SK-N-SH treated with all-trans-retinoic acid at 6 μM for 48 hours (cell line): ENCODE measurements around the gene CARD10.

Experiments
- ARNTL ChIP-seq: fragments of 450-650 bp; formaldehyde crosslinking; IDR thresholded peaks from 2 replicates; pipeline ENCODE4 v1.5.0; 2020; ENCODE audit warnings: low read depth, mild to moderate bottlenecking, moderate library complexity, borderline replicate concordance
- GLIS3 ChIP-seq: fragments of 250-450 bp; sonication (Bioruptor Pico); IDR thresholded peaks from 2 replicates; pipeline ENCODE4 v1.5.0; 2020; ENCODE audit warnings: mild to moderate bottlenecking, moderate library complexity
- ISL1 ChIP-seq: fragments of 250-450 bp; sonication (Bioruptor Pico); IDR thresholded peaks from 2 replicates; pipeline ENCODE4 v2.1.2; 2022; ENCODE audit warnings: mild to moderate bottlenecking, moderate library complexity
- OSR1 ChIP-seq: fragments of 250-450 bp; sonication (Bioruptor Pico); IDR thresholded peaks from 2 replicates; pipeline ENCODE4 v1.8.0; 2022; ENCODE audit warnings: moderate library complexity, mild to moderate bottlenecking, inconsistent platforms
- POU6F1 ChIP-seq: fragments of 250-450 bp; sonication (Bioruptor Pico); IDR thresholded peaks from 2 replicates; pipeline ENCODE4 v1.8.0; 2021; ENCODE audit warnings: low read depth, mild to moderate bottlenecking, moderate library complexity, borderline replicate concordance
- PPARA ChIP-seq: fragments of 250-450 bp; sonication (Bioruptor Pico); IDR thresholded peaks from 2 replicates; pipeline ENCODE4 v1.5.0; 2020; ENCODE audit warnings: mild to moderate bottlenecking, borderline replicate concordance
- RARB ChIP-seq: fragments of 250-450 bp; sonication (Bioruptor Pico); IDR thresholded peaks from 2 replicates; pipeline ENCODE4 v1.8.0; 2021; ENCODE audit warnings: mild to moderate bottlenecking, moderate library complexity
- TOX ChIP-seq: fragments of 250-450 bp; sonication (Bioruptor Pico); IDR thresholded peaks from 2 replicates; pipeline ENCODE4 v1.8.0; 2021; ENCODE audit warnings: mild to moderate bottlenecking, moderate library complexity, borderline replicate concordance
- ZFP3 ChIP-seq: fragments of 250-450 bp; sonication (Bioruptor Pico); IDR thresholded peaks from 2 replicates; pipeline ENCODE4 v1.5.0; 2020; ENCODE audit warnings: mild to moderate bottlenecking, moderate library complexity
- ZFP30 ChIP-seq: fragments of 450-650 bp; formaldehyde crosslinking; IDR thresholded peaks from 2 replicates; pipeline ENCODE4 v1.5.0; 2022; ENCODE audit warnings: mild to moderate bottlenecking, moderate library complexity
- ZNF565 ChIP-seq: fragments of 450-650 bp; formaldehyde crosslinking; conservative IDR thresholded peaks from 2 replicates; pipeline ENCODE4 v1.5.0; 2020; ENCODE audit warnings: low read depth, mild to moderate bottlenecking, moderate library complexity
- ZNF70 ChIP-seq: fragments of 450-650 bp; formaldehyde crosslinking; IDR thresholded peaks from 2 replicates; pipeline ENCODE4 v1.5.0; 2020; ENCODE audit warnings: mild to moderate bottlenecking, moderate library complexity
- TF ChIP-seq, protein P1 (sequence below): fragments of 250-450 bp; sonication (Bioruptor Pico); IDR thresholded peaks from 2 replicates; pipeline ENCODE4 v1.8.0; 2020; ENCODE audit warnings: mild to moderate bottlenecking, moderate library complexity, borderline replicate concordance
- TF ChIP-seq, protein P2 (sequence below): fragments of 250-450 bp; sonication (Bioruptor Pico); IDR thresholded peaks from 2 replicates; pipeline ENCODE4 v1.5.1; 2021; ENCODE audit warnings: mild to moderate bottlenecking, moderate library complexity

DNA sequence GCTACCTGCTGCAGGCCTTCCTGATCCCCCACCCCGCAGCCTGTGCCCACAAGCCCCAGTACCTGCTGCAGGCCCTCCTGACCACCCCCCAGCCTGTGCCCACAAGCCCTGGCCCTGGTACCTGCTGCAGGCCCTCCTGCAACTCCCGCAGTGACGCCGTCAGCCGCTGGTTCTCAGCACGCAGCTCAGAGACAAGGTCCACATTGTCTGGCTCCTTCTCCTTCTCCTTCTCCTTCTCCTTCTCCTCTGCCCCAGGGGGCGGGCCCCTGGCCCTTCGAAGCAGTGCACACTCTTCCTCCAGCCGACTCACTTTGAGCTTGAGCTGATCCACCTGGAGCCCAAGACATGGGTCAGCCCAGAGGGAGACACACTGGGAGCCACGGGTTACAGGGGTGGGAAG, 9.1 kb downstream of the CARD10 start:
- TF ChIP-seq, protein P1, sequence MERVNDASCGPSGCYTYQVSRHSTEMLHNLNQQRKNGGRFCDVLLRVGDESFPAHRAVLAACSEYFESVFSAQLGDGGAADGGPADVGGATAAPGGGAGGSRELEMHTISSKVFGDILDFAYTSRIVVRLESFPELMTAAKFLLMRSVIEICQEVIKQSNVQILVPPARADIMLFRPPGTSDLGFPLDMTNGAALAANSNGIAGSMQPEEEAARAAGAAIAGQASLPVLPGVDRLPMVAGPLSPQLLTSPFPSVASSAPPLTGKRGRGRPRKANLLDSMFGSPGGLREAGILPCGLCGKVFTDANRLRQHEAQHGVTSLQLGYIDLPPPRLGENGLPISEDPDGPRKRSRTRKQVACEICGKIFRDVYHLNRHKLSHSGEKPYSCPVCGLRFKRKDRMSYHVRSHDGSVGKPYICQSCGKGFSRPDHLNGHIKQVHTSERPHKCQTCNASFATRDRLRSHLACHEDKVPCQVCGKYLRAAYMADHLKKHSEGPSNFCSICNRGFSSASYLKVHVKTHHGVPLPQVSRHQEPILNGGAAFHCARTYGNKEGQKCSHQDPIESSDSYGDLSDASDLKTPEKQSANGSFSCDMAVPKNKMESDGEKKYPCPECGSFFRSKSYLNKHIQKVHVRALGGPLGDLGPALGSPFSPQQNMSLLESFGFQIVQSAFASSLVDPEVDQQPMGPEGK (CRISPR knock-in tag) = no peak
- TF ChIP-seq ARNTL (no peak), ZNF565 (CRISPR knock-in tag) (no peak), ISL1 (CRISPR knock-in tag) (no peak), ZFP3 (no peak), RARB (CRISPR knock-in tag) (no peak), PPARA (CRISPR knock-in tag) (no peak), TOX (CRISPR knock-in tag) (no peak), OSR1 (CRISPR knock-in tag) (no peak), ZNF70 (CRISPR knock-in tag) (no peak), POU6F1 (CRISPR knock-in tag) (no peak), ZFP30 (CRISPR knock-in tag) (no peak), GLIS3 (no peak)
- TF ChIP-seq, protein P2, sequence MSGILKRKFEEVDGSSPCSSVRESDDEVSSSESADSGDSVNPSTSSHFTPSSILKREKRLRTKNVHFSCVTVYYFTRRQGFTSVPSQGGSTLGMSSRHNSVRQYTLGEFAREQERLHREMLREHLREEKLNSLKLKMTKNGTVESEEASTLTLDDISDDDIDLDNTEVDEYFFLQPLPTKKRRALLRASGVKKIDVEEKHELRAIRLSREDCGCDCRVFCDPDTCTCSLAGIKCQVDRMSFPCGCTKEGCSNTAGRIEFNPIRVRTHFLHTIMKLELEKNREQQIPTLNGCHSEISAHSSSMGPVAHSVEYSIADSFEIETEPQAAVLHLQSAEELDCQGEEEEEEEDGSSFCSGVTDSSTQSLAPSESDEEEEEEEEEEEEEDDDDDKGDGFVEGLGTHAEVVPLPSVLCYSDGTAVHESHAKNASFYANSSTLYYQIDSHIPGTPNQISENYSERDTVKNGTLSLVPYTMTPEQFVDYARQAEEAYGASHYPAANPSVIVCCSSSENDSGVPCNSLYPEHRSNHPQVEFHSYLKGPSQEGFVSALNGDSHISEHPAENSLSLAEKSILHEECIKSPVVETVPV (CRISPR knock-in tag) = no peak
